ENCODE data around the gene RNF213.

The RNF213 gene

GRCh38 chr17:80442323-80442659, 181.6 kb downstream of the RNF213 start:
- DNase-seq = no peak

DNA sequence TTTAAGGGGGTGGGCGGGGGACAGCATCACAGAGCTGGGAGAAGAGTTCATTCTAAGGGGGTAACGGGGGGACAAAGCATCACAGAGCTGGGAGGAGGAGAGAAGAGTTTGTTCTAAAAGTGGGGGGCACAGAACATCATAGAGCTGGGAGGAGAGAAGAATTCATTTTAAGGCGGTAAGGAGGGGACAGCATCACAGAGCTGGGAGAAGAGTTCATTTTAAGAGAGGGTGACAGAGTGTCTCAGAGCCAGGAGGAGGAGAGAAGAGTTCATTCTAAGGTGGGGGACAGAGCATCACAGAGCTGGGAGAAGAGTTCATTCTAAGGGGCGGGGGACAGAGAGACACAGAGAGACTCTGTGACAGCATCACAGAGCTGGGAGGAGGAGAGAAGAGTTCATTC, 182.1 kb downstream of the RNF213 start:
- DNase-seq = no peak

DNA sequence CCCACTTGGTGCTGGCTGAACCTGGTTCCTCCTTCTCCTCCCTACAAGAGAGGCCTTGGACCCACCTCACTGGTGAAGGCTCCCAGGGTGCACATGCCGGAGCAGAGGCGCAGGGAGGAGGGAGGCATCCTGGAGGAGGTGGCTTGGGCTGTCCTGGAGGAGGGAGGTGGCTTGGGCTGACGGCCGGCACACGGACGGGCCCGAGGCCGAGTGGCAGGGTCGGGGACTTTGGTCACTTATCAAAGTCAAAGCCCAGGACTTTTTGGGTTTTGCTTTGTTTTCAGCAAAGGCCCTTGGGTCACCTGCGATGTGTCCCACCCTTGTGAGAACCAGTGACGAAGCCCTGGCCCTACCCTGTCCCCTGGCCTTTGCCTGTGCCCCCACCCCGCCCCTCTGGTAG, 182.8 kb downstream of the RNF213 start:
- no peak for DNase-seq

DNA sequence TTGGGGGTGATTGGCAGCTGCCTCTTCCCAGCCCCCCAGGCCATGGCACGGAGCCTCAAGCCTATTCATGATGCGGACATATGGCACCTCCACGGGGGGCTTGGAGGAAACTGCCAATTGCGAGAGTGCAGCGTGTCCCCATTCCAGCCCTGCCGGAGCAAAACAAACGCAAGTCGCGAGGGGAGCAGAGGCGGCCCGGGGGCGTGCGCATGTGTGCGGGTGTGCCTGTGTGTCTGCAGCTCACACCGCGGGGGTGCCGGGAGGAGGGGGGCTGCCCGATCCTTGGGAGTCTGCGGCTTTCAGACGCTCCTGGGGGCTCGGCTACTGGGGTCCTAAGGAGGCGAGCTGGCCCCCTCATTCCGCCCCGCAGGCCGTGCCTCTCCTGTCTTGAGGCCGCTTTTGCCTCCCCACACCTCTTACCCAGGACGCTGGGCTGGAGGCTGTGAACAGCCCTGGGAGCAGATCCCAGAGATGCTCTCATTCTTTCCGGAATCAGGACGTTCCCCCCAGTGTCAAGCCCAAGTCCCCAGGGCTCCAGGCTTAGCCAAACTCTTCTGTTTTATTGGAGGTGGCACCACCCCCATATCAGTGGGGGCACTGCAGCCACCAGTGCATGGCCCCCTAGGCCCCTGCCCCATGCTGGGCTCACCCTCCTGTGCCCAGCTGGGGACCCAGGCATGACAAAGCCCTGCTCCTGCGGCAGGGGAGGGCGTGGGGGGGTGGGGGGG, 183.4 kb downstream of the RNF213 start:
- no peak for DNase-seq

DNA sequence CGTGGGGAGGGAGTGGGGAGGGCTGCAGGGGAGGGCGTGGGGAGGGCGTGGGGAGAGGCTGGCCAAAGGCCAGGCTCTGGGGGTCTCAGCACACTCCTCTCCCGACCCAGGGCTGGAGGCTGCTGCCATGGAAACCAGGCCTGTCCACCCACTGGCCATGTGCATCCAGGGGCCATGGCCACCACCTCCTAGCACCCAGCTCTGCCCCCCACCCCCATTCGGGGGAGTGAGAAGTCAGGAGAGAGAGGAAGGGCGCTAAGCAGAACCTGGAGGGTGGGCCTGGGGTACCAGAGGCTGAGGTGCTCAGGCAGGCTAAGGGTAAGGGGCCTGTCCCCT, 184.0 kb downstream of the RNF213 start:
- DNase-seq = no peak

DNA sequence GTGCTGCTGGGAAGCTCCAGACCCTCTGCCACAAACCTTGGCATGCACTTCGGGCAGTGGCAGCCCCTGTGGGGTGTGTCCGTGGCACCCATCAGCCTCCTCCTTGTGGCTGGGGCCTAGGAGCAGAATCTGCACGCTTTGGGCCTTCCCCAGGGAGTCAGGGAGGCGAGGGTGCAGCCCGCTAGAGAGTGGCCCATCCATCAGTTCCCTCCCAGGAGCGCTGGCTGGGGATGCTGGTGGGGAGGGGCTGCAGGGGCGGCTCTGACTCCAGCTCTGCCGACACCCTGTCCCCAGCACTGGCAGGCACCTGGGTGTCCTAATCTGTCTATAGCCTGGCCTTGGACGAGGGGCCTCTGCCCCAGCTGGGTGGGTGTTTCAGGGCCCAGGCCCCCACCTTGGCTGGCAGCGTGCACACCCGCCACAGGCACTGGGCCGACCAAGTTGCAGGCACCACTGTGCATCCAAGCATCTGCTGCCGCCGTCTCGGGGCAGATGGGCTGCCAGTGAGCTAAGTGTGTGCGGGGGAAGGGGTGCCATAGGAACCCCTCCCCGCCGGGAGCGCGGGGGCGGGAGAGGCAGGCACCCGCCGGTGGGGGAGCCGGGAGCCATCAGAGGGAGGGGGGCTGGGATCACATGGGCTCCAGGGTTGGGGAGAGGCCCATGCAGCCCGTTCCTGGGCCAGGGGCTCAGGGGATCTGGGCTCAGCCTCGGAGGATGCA, 184.5 kb downstream of the RNF213 start:
- DNase-seq = no peak

- no peak for DNase-seq
Measured at GRCh38 chr17:80445726-80446110, 185.1 kb downstream of the RNF213 start.

GRCh38 chr17:80446645-80447405, 186.2 kb downstream of the RNF213 start:
- no peak for DNase-seq

DNA sequence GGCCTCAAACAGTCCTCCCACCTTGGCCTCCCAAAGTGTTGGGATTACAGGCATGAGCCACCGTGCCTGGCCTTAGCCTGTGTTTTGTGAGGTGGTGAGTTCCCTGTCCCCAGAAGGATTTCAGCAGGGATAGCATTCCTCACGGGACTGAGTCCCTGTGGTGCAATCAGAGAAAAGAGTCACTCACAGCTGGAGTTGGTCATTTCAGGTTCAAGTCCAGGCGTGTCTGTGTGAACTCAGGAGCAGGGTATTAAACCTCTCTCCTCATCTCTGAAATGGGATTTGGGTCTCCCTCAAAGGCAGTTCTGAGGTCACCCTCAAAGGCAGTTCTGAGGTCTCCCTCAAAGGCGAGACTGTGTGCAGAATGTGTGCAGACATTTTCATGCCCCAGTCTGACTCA, 187.1 kb downstream of the RNF213 start:
- no peak for DNase-seq

All from cortex of kidney (tissue), 1 donor.